Left renal pelvis (tissue), 4 donors: ENCODE data around the gene GPX1. TPM values are rescaled to one million over a fixed set of nuclear protein-coding genes. Genes with fewer than 3 reads are reported as not detected.

Experiments
- DNase-seq, 4 donors: peaks; one replicate each; pipeline ENCODE4 v3.0.0-alpha.2; 2013; ENCODE audit warnings: low read depth in 4 of 4, low spot score in 3 of 4
- polyA plus RNA-seq, 4 donors: library from polyadenylated mRNA; unstranded; fragments of 120-200 nt; gene quantifications; one replicate each; pipeline ENCODE4 v1.2.1, GENCODE V29; 2013; ENCODE audit not compliant: insufficient read length in 4 of 4

The GPX1 gene
- polyA plus RNA-seq, 4 donors: 89.5 to 175 (median 107) TPM

DNA sequence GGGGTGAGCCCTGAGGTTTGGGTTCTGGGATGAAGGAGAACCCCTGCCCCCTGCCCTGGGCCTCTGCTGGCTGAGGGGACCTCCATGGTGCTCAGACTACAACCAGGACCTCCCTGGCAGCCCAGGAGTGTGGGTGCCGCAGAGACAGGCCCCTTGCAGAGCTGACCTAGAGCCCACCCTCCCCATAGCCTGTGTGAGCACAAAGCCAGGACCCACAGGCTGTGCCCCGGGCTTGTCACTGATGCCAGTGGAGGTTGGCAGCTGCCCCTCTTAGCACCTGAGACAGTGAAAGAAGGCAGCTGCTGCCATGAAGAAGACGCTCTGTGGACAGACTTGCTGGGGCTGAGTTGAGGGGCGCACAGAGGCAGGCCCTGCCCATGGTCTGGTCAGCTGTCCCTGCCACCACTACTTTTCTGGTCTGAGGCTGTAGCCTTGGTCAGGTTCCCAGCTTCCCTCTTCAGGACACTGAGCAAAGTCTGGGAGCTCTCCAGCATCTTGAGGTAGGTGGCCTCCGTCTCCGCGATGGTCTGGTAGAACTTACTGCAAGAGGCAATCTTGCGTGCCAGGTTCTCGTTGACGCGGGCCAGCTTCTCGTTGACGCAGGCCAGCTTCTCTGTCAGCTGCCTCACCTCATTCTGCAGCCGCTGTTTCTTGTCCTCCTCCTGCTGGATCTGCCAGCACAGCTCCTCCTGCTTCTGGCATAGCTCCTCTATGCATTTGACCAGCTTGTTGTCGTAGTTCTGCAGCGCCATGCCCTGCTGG, 41.3 kb downstream of the GPX1 start:
- no peak for DNase-seq

DNA sequence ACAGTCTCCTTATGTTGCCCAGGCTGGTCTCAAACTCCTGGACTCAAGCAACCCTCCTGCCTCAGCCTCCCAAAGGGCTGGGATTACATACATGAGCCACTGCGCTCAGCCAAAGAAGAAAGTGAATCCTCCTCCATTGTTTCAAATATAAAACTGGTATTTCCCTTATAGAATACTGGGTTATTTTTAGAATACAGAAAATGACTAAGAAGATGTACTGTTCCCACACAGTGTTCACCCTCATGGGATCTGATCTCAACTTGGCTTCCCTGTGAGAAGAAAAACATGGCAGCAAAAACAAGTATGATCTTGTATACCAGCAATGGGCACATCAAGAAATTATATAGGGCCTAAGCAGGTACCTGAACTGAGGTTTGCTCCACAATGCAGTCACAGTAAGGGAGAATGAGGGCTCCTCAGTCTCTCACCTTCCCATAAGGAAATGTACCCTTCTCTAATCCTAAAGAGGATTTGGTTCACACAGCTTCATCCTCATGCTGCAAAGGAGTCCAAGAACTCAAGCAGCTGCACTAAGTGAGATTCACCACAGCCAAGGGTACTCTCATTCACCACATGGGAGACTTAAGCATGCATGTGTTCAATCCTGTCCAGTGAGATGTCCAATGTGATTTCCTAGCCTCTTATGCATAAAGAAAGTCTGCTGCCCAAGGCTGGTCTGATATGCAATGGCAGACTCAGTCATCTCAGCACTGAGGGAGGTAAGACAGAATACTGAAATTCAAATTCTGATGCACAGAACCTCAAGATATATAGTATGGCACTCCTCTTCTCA, 44.1 kb downstream of the GPX1 start:
- DNase-seq: no peak

DNA sequence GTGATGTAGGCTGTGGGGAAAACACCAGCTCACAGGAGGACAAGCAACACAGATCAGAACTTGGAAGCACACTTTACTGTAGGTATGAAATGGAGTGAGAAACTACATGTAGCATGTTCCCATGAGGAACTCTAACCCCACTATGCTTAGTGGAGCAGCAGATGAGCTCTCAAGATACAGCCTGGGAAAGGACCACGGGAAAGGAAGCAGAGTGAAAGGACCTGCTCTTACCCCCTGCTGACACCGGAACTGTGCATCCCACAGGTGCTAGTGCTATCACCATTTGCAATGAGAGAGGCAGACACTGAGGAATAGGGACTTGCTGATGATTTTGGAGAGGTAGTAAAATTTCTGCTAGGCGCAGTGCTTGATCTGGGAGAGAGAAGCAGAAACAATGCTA, 46.9 kb downstream of the GPX1 start:
- no peak for DNase-seq

DNA sequence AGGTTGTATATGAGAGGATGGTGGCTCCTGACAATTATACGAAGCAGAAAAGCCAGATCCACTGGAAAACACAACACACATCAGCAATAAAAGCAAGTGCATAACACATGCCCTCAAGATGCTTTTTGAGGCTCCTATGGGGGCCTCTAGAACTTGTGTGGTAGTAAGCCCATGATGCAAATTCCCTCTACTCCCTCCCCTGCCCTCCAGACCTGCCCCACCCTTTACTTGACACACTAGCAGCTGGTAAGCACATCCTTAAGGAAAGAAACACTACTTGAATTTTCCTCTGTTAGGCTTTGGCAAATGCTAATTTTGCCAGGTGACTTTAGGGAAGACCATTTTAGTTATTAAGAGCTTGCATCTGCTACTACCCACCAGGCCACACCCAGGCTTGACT, 47.5 kb downstream of the GPX1 start:
- no peak for DNase-seq

Other genes with a start within 250 kb of the GPX1 start
- 10 to 100 TPM; 41.8 to 63.2 (median 56.5) TPM for gene USP19, start 237.5 kb downstream of the GPX1 start, polyA plus RNA-seq
- gene LAMB2, start 225.3 kb downstream of the GPX1 start, polyA plus RNA-seq: 100 to 1,000 TPM; 365 to 447 (median 387) TPM
- gene CCDC71, start 192.0 kb downstream of the GPX1 start, polyA plus RNA-seq: 10 to 100 TPM; 22.0 to 24.8 (median 24.2) TPM
- 10 to 100 TPM; 35.0 to 51.3 (median 40.9) TPM for gene KLHDC8B, start 186.8 kb downstream of the GPX1 start, polyA plus RNA-seq
- gene C3orf62, start 81.1 kb downstream of the GPX1 start, polyA plus RNA-seq: 10 to 100 TPM in 3 of 4 donors, 1 to 10 TPM in 1; 9.8 to 14.7 (median 10.5) TPM
- 10 to 100 TPM; 50.6 to 74.0 (median 64.2) TPM for gene USP4, start 18.3 kb downstream of the GPX1 start, polyA plus RNA-seq
- 100 to 1,000 TPM; 514 to 615 (median 583) TPM for gene RHOA, start 53.6 kb upstream of the GPX1 start, polyA plus RNA-seq
- 10 to 100 TPM; 25.4 to 38.9 (median 32.2) TPM for gene TCTA, start 54.1 kb upstream of the GPX1 start, polyA plus RNA-seq
- gene AMT, start 64.1 kb upstream of the GPX1 start, polyA plus RNA-seq: 10 to 100 TPM; 18.8 to 45.9 (median 38.3) TPM
- 10 to 100 TPM; 11.6 to 30.8 (median 25.3) TPM for gene NICN1, start 71.0 kb upstream of the GPX1 start, polyA plus RNA-seq
- gene DAG1, start 111.9 kb upstream of the GPX1 start, polyA plus RNA-seq: 100 to 1,000 TPM in 3 of 4 donors, 10 to 100 TPM in 1; 74.9 to 114 (median 108) TPM
- gene BSN, start 196.1 kb upstream of the GPX1 start, polyA plus RNA-seq: 1 to 10 TPM in 3 of 4 donors, under 1 TPM in 1; 0.82 to 1.6 (median 1.1) TPM